ENCODE measurements around the gene KMT2B. TPM values are rescaled to one million over a fixed set of nuclear protein-coding genes. Genes with fewer than 3 reads are reported as not detected.

KMT2B gene
- total and polyA plus RNA-seq, 8 donors = 16.7 to 59.9 (median 24.2) TPM

- DNase-seq (no peak), ATAC-seq (no peak), FAIRE-seq (no peak)
- no peaks in the 10 kb centered on the region for H3K27me3 ChIP-seq
- H3K4me3 ChIP-seq = no peak overlapping the region
- TF ChIP-seq CTCF (IDR thresholded peaks at IDR 0.05) = no peak
- no peaks in the 10 kb centered on the region for H3K36me3 ChIP-seq
- H3K27ac ChIP-seq = no peak overlapping the region
- H3K4me1 ChIP-seq = no peaks in the 10 kb centered on the region
- H3K9me3 ChIP-seq = no peaks in the 10 kb centered on the region
- intact Hi-C loops (cut with DNase I) = no loop called here
- 93 to 95% methylated on average over 10 to 12 of the region's 12 CpGs for WGBS, 2 donors
These were observed 64.8 kb downstream of the KMT2B start for GRCh38 chr19:35782589-35782988.

GRCh38 chr19:35783469-35784434 is 65.9 kb downstream of the KMT2B start:
- no peak for TF ChIP-seq CTCF (IDR thresholded peaks at IDR 0.05)
- 89 to 90% methylated on average over 23 to 28 of the region's 28 CpGs for WGBS, 2 donors
- no peaks in the 10 kb centered on the region for H3K9me3 ChIP-seq
- no peak overlapping the region for H3K27ac ChIP-seq
- no peak overlapping the region for H3K4me3 ChIP-seq
- H3K27me3 ChIP-seq = no peaks in the 10 kb centered on the region
- H3K36me3 ChIP-seq = no peaks in the 10 kb centered on the region
- intact Hi-C loops (cut with DNase I) = no loop called here
- H3K4me1 ChIP-seq = no peaks in the 10 kb centered on the region
- ATAC-seq (no peak), FAIRE-seq (no peak), DNase-seq (peak in 1 of 6 donors; percentile 49)

- Histone ChIP-seq H3K27me3 (no peaks in the 10 kb centered on the region), H3K4me1 (no peaks in the 10 kb centered on the region), H3K27ac (no peak overlapping the region), H3K4me3 (no peak overlapping the region), H3K9me3 (no peaks in the 10 kb centered on the region), H3K36me3 (no peaks in the 10 kb centered on the region)
- TF ChIP-seq CTCF (IDR thresholded peaks at IDR 0.05) = no peak
- peak in 1 of 4 donors; percentile 19 for ATAC-seq
- WGBS, 2 donors = 85 to 86% methylated on average over 31 to 45 of the region's 45 CpGs
- peak in 1 of 6 donors; percentile 72 for DNase-seq
- no peak for FAIRE-seq
- intact Hi-C loops (cut with DNase I) = no loop called here
These were observed 66.9 kb downstream of the KMT2B start for GRCh38 chr19:35784503-35785338.

- intact Hi-C loops (cut with DNase I) = no loop called here
- FAIRE-seq (no peak), DNase-seq (no peak), ATAC-seq (no peak)
- Histone ChIP-seq H3K4me1 (no peaks in the 10 kb centered on the region), H3K36me3 (no peaks in the 10 kb centered on the region), H3K27me3 (no peaks in the 10 kb centered on the region), H3K9me3 (no peaks in the 10 kb centered on the region), H3K27ac (no peak overlapping the region), H3K4me3 (no peak overlapping the region)
- WGBS, 2 donors = 93 to 94% methylated on average over 10 of the region's 10 CpGs
- TF ChIP-seq CTCF (IDR thresholded peaks at IDR 0.05) = no peak
These were observed 67.5 kb downstream of the KMT2B start for GRCh38 chr19:35785339-35785627.
